ENCODE results near the gene RIOK2. TPM values are rescaled to one million over a fixed set of nuclear protein-coding genes. Genes with fewer than 3 reads are reported as not detected.
"Not testable (repeated sequence)": the region's sequence is repeated elsewhere in the genome, so short reads cannot be mapped to it uniquely, and the experiment has no call there.

RIOK2 gene
- total RNA-seq, 2 donors from 2014 or later = 23.9 to 24.9 TPM

- no peak overlapping the region for H3K4me3 ChIP-seq
- intact Hi-C loops (cut with DNase I) = loop anchor here (5.0 to 10.0 kb wide), 2 partner anchors 96 to 149 kb away; no protein-coding TSS in a partner anchor
- TF ChIP-seq, protein P1, sequence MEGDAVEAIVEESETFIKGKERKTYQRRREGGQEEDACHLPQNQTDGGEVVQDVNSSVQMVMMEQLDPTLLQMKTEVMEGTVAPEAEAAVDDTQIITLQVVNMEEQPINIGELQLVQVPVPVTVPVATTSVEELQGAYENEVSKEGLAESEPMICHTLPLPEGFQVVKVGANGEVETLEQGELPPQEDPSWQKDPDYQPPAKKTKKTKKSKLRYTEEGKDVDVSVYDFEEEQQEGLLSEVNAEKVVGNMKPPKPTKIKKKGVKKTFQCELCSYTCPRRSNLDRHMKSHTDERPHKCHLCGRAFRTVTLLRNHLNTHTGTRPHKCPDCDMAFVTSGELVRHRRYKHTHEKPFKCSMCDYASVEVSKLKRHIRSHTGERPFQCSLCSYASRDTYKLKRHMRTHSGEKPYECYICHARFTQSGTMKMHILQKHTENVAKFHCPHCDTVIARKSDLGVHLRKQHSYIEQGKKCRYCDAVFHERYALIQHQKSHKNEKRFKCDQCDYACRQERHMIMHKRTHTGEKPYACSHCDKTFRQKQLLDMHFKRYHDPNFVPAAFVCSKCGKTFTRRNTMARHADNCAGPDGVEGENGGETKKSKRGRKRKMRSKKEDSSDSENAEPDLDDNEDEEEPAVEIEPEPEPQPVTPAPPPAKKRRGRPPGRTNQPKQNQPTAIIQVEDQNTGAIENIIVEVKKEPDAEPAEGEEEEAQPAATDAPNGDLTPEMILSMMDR (IDR thresholded peaks at IDR 0.05) = no peak
- no peak overlapping the region for H3K9ac ChIP-seq (ENCODE audit: low read depth in 2 of 2, low read length in 2 of 2)
- H3K27me3 ChIP-seq = no peaks in the 10 kb centered on the region
- no peak for DNase-seq
- H3K27ac ChIP-seq = no peak overlapping the region
- no peaks in the 10 kb centered on the region for H3K9me3 ChIP-seq
- H3K4me1 ChIP-seq = no peaks in the 10 kb centered on the region
- no peaks in the 10 kb centered on the region for H3K36me3 ChIP-seq
These were observed 39.3 kb downstream of the RIOK2 start for GRCh38 chr5:97143704-97144103.

DNA sequence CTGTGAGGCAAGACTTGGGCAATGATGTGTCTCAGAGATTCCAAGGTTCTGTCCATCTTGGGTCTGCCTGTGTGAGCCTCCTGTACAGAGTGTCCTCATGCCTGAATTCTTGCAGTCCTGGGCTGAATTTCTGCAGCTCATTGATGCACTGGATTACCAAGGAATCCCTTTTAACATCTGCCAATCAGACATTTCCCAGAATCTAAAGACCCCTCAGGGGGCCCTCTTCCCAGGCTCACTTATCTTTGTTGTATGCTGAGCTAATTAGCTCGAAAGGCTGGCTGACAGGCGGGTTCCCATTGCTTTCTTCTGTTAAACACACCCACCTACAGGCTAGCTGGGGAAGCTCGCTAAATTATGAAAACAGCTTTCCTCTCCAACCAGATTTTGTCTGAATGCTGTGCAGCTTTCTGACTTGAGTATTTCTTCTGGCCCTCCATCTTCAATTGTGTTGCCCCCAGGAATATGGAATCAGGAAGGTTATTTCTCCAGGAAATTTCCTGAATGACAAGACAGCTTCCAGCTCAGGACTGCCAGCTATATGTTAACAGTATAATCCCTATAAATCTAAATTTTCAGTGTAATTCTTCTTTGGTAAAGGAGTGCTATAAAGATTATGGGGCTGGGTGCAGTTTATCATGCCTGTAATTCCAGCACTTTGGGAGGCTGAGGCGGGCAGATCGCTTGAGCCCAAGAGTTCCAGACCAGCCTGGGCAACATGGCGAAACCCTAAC lies 40.4 kb downstream of the RIOK2 start, which contains the start of gene LIX1:
TSS of gene LIX1 (minus strand) at position 91 of the 734 bp plus-strand sequence. CDS start at position 56, 35 bp downstream.
- TF ChIP-seq, protein P1 (IDR thresholded peaks at IDR 0.05) = peak; percentile 50
- intact Hi-C loops (cut with DNase I) = loop anchor here (5.0 to 10.0 kb wide), 2 partner anchors 95 to 148 kb away; no protein-coding TSS in a partner anchor

GRCh38 chr5:97141539-97141938 lies 41.5 kb downstream of the RIOK2 start:
- intact Hi-C loops (cut with DNase I) = loop anchor here (5.0 to 10.0 kb wide), 2 partner anchors 94 to 147 kb away; no protein-coding TSS in a partner anchor
- H3K9ac ChIP-seq (ENCODE audit: low read depth in 2 of 2, low read length in 2 of 2) = no peak overlapping the region
- H3K27me3 ChIP-seq = no peaks in the 10 kb centered on the region
- no peaks in the 10 kb centered on the region for H3K4me1 ChIP-seq
- no peaks in the 10 kb centered on the region for H3K9me3 ChIP-seq
- no peak overlapping the region for H3K4me3 ChIP-seq
- no peak for DNase-seq
- H3K36me3 ChIP-seq = no peaks in the 10 kb centered on the region
- TF ChIP-seq, protein P1 (IDR thresholded peaks at IDR 0.05) = no peak
- no peak overlapping the region for H3K27ac ChIP-seq

More for the DNA sequence above, 40.4 kb downstream of the RIOK2 start, which contains the start of gene LIX1:
- no peaks in the 10 kb centered on the region for H3K36me3 ChIP-seq
- DNase-seq = peak; percentile 34
- H3K9me3 ChIP-seq = no peaks in the 10 kb centered on the region
- H3K9ac ChIP-seq (ENCODE audit: low read depth in 2 of 2, low read length in 2 of 2) = no peak within 1 kb of the TSS
- H3K4me3 ChIP-seq = no peak within 1 kb of the TSS
- H3K27ac ChIP-seq = no peak within 1 kb of the TSS
- no peaks in the 10 kb centered on the region for H3K4me1 ChIP-seq
- H3K27me3 ChIP-seq = no peaks in the 10 kb centered on the region

DNA sequence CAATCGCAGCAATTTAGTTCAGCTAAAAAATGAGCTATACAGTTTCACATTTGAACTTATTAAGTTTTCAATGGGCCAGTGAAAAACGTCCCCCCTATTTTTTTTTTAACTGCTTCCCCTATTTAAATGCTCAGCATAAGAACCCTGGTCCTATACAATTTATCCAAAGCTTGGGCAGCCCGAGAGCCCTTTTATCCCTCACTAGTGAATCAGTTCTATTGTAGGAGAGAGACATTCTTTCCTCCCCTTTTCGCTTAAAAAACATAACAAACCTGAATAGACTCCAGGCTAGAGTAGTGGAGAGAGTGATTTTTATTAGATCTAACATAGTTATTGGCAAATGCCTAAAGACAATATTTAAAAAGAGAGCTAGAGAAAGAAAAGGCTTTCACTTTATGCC lies 42.0 kb downstream of the RIOK2 start:
- no peak overlapping the region for H3K4me3 ChIP-seq
- TF ChIP-seq, protein P1 (IDR thresholded peaks at IDR 0.05) = no peak
- no peak overlapping the region for H3K9ac ChIP-seq (ENCODE audit: low read depth in 2 of 2, low read length in 2 of 2)
- no peaks in the 10 kb centered on the region for H3K27me3 ChIP-seq
- no peaks in the 10 kb centered on the region for H3K4me1 ChIP-seq
- intact Hi-C loops (cut with DNase I) = loop anchor here (5.0 to 10.0 kb wide), 2 partner anchors 94 to 146 kb away; no protein-coding TSS in a partner anchor
- no peaks in the 10 kb centered on the region for H3K9me3 ChIP-seq
- no peak overlapping the region for H3K27ac ChIP-seq
- DNase-seq = no peak
- H3K36me3 ChIP-seq = no peaks in the 10 kb centered on the region

GRCh38 chr5:97140250-97140649 lies 42.8 kb downstream of the RIOK2 start:
- not testable (repeated sequence) for DNase-seq

GRCh38 chr5:97136475-97136874 lies 46.6 kb downstream of the RIOK2 start:
- Histone ChIP-seq H3K4me1 (no peaks in the 10 kb centered on the region), H3K36me3 (no peaks in the 10 kb centered on the region), H3K27me3 (no peaks in the 10 kb centered on the region), H3K27ac (no peak overlapping the region), H3K9ac (ENCODE audit: low read depth in 2 of 2, low read length in 2 of 2) (no peak overlapping the region), H3K9me3 (no peaks in the 10 kb centered on the region), H3K4me3 (no peak overlapping the region)
- intact Hi-C loops (cut with DNase I) = no loop called here
- TF ChIP-seq, protein P1 (IDR thresholded peaks at IDR 0.05) = no peak
- DNase-seq = no peak

More at GRCh38 chr5:97140250-97140649, 42.8 kb downstream of the RIOK2 start:
- H3K4me1 ChIP-seq; H3K36me3 ChIP-seq; H3K27ac ChIP-seq; H3K4me3 ChIP-seq; H3K9ac ChIP-seq (ENCODE audit: low read depth in 2 of 2, low read length in 2 of 2); H3K9me3 ChIP-seq; H3K27me3 ChIP-seq: not testable (repeated sequence)
- intact Hi-C loops (cut with DNase I) = loop anchor here (5.0 to 10.0 kb wide), 2 partner anchors 93 to 145 kb away; no protein-coding TSS in a partner anchor

Data from colonic mucosa (tissue), 4 donors.